Measurements from ENCODE around the gene EFHB. TPM values are rescaled to one million over a fixed set of nuclear protein-coding genes. Genes with fewer than 3 reads are reported as not detected.
"Not testable (repeated sequence)": the region's sequence is repeated elsewhere in the genome, so short reads cannot be mapped to it uniquely, and the experiment has no call there.

The EFHB gene
- polyA plus RNA-seq (2013, experiment 1 of 2) = 0.92 TPM
- 2.0 TPM for polyA plus RNA-seq (2013, experiment 2 of 2)

DNA sequence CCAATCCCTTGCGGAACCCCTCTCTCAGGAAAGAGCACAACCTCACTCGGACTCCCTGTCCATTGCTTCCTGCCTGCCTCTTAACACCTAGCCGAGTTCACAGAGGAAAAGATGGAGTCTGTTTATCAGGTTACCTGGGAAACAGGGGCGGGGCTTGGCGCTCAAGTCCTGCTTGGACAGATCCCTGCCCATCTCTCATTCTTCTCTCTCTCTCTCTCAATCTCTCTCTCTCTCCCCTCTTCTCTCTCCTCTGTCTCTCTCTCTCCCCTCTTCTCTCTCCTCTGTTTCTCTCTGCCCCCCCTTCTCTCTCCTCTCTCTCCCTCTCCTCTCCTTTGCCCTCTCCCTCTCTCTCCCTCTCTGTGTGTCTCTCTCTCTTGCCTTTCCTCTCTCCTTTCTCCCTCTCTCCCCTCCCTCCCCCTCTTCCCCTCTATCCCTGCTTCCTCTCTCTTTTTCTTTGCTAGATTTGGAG is at the start of gene EFHB:
Gene EFHB (minus strand): TSS at position 120 of the 469 bp plus-strand sequence. CDS start 199 bp downstream, outside the sequence.
- Histone ChIP-seq H3K4me1 (ENCODE audit: control insufficient read depth, insufficient read depth, low read length, poor library complexity, severe bottlenecking) (peaks cover 22% of the 10 kb centered on the region), H3K4me3 (ENCODE audit: extremely low read depth, insufficient read depth, low read length, poor library complexity, severe bottlenecking) (no peak within 1 kb of the TSS), H3K27ac (ENCODE audit: low read depth, low read length, severe bottlenecking) (no peak within 1 kb of the TSS), H3K36me3 (ENCODE audit: control insufficient read depth, insufficient read depth, low read length) (no peaks in the 10 kb centered on the region), H3K9me3 (ENCODE audit: control insufficient read depth, low read length) (no peaks in the 10 kb centered on the region)
- WGBS, 2 experiments (ENCODE audit: insufficient coverage in 2 of 2) = 49 to 52% methylated on average over 5 of the region's 5 CpGs

- Histone ChIP-seq H3K27ac (ENCODE audit: low read depth, low read length, severe bottlenecking) (no peak overlapping the region), H3K36me3 (ENCODE audit: control insufficient read depth, insufficient read depth, low read length) (peaks cover 62% of the 10 kb centered on the region), H3K4me1 (ENCODE audit: control insufficient read depth, insufficient read depth, low read length, poor library complexity, severe bottlenecking) (no peaks in the 10 kb centered on the region), H3K9me3 (ENCODE audit: control insufficient read depth, low read length) (no peaks in the 10 kb centered on the region), H3K4me3 (ENCODE audit: extremely low read depth, insufficient read depth, low read length, poor library complexity, severe bottlenecking) (no peak overlapping the region)
- 94 to 100% methylated on average over 2 of the region's 3 CpGs for WGBS, 2 experiments (ENCODE audit: insufficient coverage in 2 of 2)
Measured at GRCh38 chr3:19972054-19972453, 38.0 kb upstream of the EFHB start.

- H3K27ac ChIP-seq (ENCODE audit: low read depth, low read length, severe bottlenecking) = no peak overlapping the region
- 97% methylated on average over 8 of the region's 8 CpGs for WGBS, 2 experiments (ENCODE audit: insufficient coverage in 2 of 2)
- H3K36me3 ChIP-seq (ENCODE audit: control insufficient read depth, insufficient read depth, low read length) = peaks cover 58% of the 10 kb centered on the region
- H3K4me3 ChIP-seq (ENCODE audit: extremely low read depth, insufficient read depth, low read length, poor library complexity, severe bottlenecking) = no peak overlapping the region
- no peaks in the 10 kb centered on the region for H3K4me1 ChIP-seq (ENCODE audit: control insufficient read depth, insufficient read depth, low read length, poor library complexity, severe bottlenecking)
- H3K9me3 ChIP-seq (ENCODE audit: control insufficient read depth, low read length) = no peaks in the 10 kb centered on the region
Measured at GRCh38 chr3:19970327-19970726, 36.3 kb upstream of the EFHB start.

DNA sequence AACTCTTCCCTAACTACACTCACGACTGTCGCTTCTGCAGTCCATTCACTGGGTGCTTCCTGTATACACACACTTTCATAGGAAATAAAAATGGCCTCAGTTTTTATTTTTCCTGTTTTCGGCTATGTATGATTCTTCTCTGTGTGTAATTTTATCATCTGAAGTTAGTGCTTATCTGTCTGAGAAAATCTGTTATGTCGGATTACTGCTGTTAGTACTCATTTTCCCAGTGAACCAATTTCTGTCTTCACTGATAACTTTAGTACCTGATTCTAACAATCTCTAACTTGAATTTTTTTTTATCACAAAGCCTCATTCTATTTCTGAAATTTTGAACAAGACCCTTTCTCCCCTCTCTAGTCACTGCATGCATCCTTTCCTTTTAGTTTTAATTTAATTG is 33.8 kb upstream of the EFHB start:
- Histone ChIP-seq H3K9me3 (ENCODE audit: control insufficient read depth, low read length) (no peaks in the 10 kb centered on the region), H3K4me3 (ENCODE audit: extremely low read depth, insufficient read depth, low read length, poor library complexity, severe bottlenecking) (no peak overlapping the region), H3K4me1 (ENCODE audit: control insufficient read depth, insufficient read depth, low read length, poor library complexity, severe bottlenecking) (no peaks in the 10 kb centered on the region), H3K27ac (ENCODE audit: low read depth, low read length, severe bottlenecking) (no peak overlapping the region), H3K36me3 (ENCODE audit: control insufficient read depth, insufficient read depth, low read length) (peaks cover 55% of the 10 kb centered on the region)
- WGBS, 2 experiments (ENCODE audit: insufficient coverage in 2 of 2) = 100% methylated on average over 1 to 3 of the region's 4 CpGs

GRCh38 chr3:19967208-19967607 is 33.2 kb upstream of the EFHB start:
- no peak overlapping the region for H3K4me3 ChIP-seq (ENCODE audit: extremely low read depth, insufficient read depth, low read length, poor library complexity, severe bottlenecking)
- H3K9me3 ChIP-seq (ENCODE audit: control insufficient read depth, low read length) = no peaks in the 10 kb centered on the region
- H3K4me1 ChIP-seq (ENCODE audit: control insufficient read depth, insufficient read depth, low read length, poor library complexity, severe bottlenecking) = no peaks in the 10 kb centered on the region
- WGBS, 2 experiments (ENCODE audit: insufficient coverage in 2 of 2) = 86 to 100% methylated on average over 3 to 6 of the region's 6 CpGs
- H3K36me3 ChIP-seq (ENCODE audit: control insufficient read depth, insufficient read depth, low read length) = peaks cover 53% of the 10 kb centered on the region
- H3K27ac ChIP-seq (ENCODE audit: low read depth, low read length, severe bottlenecking) = no peak overlapping the region

DNA sequence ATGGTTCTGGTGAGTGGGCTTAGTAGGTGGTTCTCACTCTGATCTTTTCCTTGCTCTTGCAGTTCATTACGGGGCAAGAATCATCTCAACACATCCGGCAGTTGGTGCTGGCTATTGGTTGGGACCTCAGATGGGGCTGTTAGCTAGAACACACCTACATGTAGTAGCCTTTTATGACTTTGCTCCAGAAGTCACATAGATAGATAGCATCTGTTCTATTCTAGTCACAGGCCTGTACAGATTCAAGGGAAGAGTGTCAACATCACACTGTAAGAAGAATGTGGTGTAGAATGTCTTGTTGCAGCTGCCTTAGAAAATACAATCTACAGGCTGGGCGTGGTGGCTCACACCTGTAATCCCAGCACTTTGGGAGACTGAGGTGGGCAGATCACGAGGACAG is 27.9 kb upstream of the EFHB start:
- H3K4me3 ChIP-seq (ENCODE audit: extremely low read depth, insufficient read depth, low read length, poor library complexity, severe bottlenecking) = no peak overlapping the region
- H3K36me3 ChIP-seq (ENCODE audit: control insufficient read depth, insufficient read depth, low read length) = peaks cover 59% of the 10 kb centered on the region
- WGBS, 2 experiments (ENCODE audit: insufficient coverage in 2 of 2) = 92 to 100% methylated on average over 1 to 2 of the region's 4 CpGs

GRCh38 chr3:19960696-19961095 is 26.7 kb upstream of the EFHB start:
- H3K27ac ChIP-seq (ENCODE audit: low read depth, low read length, severe bottlenecking) = no peak overlapping the region
- H3K4me3 ChIP-seq (ENCODE audit: extremely low read depth, insufficient read depth, low read length, poor library complexity, severe bottlenecking) = no peak overlapping the region
- no peaks in the 10 kb centered on the region for H3K4me1 ChIP-seq (ENCODE audit: control insufficient read depth, insufficient read depth, low read length, poor library complexity, severe bottlenecking)
- H3K36me3 ChIP-seq (ENCODE audit: control insufficient read depth, insufficient read depth, low read length) = peaks cover 64% of the 10 kb centered on the region
- 90 to 94% methylated on average over 2 of the region's 4 CpGs for WGBS, 2 experiments (ENCODE audit: insufficient coverage in 2 of 2)
- H3K9me3 ChIP-seq (ENCODE audit: control insufficient read depth, low read length) = no peaks in the 10 kb centered on the region

More for the DNA sequence above, 27.9 kb upstream of the EFHB start:
- no peak overlapping the region for H3K27ac ChIP-seq (ENCODE audit: low read depth, low read length, severe bottlenecking)
- no peaks in the 10 kb centered on the region for H3K4me1 ChIP-seq (ENCODE audit: control insufficient read depth, insufficient read depth, low read length, poor library complexity, severe bottlenecking)
- H3K9me3 ChIP-seq (ENCODE audit: control insufficient read depth, low read length) = no peaks in the 10 kb centered on the region

- H3K36me3 ChIP-seq (ENCODE audit: control insufficient read depth, insufficient read depth, low read length) = peaks cover 65% of the 10 kb centered on the region
- H3K9me3 ChIP-seq (ENCODE audit: control insufficient read depth, low read length) = no peaks in the 10 kb centered on the region
- H3K4me1 ChIP-seq (ENCODE audit: control insufficient read depth, insufficient read depth, low read length, poor library complexity, severe bottlenecking) = no peaks in the 10 kb centered on the region
- no peak overlapping the region for H3K27ac ChIP-seq (ENCODE audit: low read depth, low read length, severe bottlenecking)
- WGBS, 2 experiments (ENCODE audit: insufficient coverage in 2 of 2) = 90 to 95% methylated on average over 2 to 3 of the region's 4 CpGs
- no peak overlapping the region for H3K4me3 ChIP-seq (ENCODE audit: extremely low read depth, insufficient read depth, low read length, poor library complexity, severe bottlenecking)
Measured at GRCh38 chr3:19959505-19959904, 25.5 kb upstream of the EFHB start.

DNA sequence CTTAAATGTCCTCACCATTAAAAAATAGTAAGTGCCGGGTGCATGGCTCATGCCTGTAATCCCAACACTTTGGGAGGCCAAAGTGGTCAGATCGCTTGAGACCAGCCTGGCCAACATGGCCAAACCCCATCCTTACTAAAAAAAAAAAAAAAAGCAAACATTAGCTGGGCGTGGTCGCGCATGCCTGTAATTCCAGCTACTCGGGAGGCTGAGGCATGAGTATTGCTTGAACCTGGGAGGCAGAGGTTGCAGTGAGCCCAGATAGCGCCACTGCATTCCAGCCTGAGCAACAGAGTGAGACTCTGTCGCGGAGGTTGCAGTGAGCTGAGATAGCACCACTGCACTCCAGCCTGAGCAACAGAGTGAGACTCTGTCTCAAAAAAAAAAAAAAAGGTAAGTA is 23.3 kb upstream of the EFHB start:
- not testable (repeated sequence) for H3K27ac ChIP-seq (ENCODE audit: low read depth, low read length, severe bottlenecking); H3K9me3 ChIP-seq (ENCODE audit: control insufficient read depth, low read length); H3K4me3 ChIP-seq (ENCODE audit: extremely low read depth, insufficient read depth, low read length, poor library complexity, severe bottlenecking); H3K4me1 ChIP-seq (ENCODE audit: control insufficient read depth, insufficient read depth, low read length, poor library complexity, severe bottlenecking)
- H3K36me3 ChIP-seq (ENCODE audit: control insufficient read depth, insufficient read depth, low read length) = peaks cover 73% of the 10 kb centered on the region
- 91% methylated on average over 4 to 9 of the region's 9 CpGs for WGBS, 2 experiments (ENCODE audit: insufficient coverage in 2 of 2)

GRCh38 chr3:19954676-19955075 is 20.7 kb upstream of the EFHB start:
- H3K9me3 ChIP-seq (ENCODE audit: control insufficient read depth, low read length) = no peaks in the 10 kb centered on the region
- H3K27ac ChIP-seq (ENCODE audit: low read depth, low read length, severe bottlenecking) = no peak overlapping the region
- 93% methylated on average over 2 of the region's 4 CpGs; no CpG with 5 or more reads in 1 of the 2 experiments for WGBS, 2 experiments (ENCODE audit: insufficient coverage in 2 of 2)
- H3K36me3 ChIP-seq (ENCODE audit: control insufficient read depth, insufficient read depth, low read length) = peaks cover 79% of the 10 kb centered on the region
- peaks cover 7% of the 10 kb centered on the region for H3K4me1 ChIP-seq (ENCODE audit: control insufficient read depth, insufficient read depth, low read length, poor library complexity, severe bottlenecking)
- H3K4me3 ChIP-seq (ENCODE audit: extremely low read depth, insufficient read depth, low read length, poor library complexity, severe bottlenecking) = no peak overlapping the region

DNA sequence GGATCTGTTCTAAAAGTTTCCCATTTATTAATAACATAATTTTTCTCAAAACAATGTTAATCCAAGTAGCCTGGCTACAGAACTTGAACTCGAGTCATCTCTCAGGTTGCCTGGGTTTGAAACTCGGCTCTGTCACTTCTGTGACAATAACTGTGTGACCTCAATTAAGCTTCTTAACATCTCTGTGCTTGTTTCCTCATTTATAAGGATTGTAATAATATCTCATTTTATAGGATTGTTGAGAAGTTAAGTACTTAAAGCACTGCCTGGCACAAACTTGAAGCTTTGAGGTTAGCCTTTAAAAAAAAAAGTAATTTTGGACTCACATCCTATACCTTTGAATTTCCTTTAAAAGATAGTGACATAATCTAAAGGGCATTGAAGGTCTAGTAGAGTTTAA is 16.3 kb upstream of the EFHB start:
- H3K4me1 ChIP-seq (ENCODE audit: control insufficient read depth, insufficient read depth, low read length, poor library complexity, severe bottlenecking) = peaks cover 7% of the 10 kb centered on the region
- H3K9me3 ChIP-seq (ENCODE audit: control insufficient read depth, low read length) = no peaks in the 10 kb centered on the region
- peaks cover 52% of the 10 kb centered on the region for H3K36me3 ChIP-seq (ENCODE audit: control insufficient read depth, insufficient read depth, low read length)
- H3K4me3 ChIP-seq (ENCODE audit: extremely low read depth, insufficient read depth, low read length, poor library complexity, severe bottlenecking) = no peak overlapping the region
- H3K27ac ChIP-seq (ENCODE audit: low read depth, low read length, severe bottlenecking) = no peak overlapping the region
- 80 to 100% methylated on average over 1 of the region's 2 CpGs for WGBS, 2 experiments (ENCODE audit: insufficient coverage in 2 of 2)

All from mesodermal cell (in vitro differentiated cells).